ENCODE results near the gene TMOD4.

Gene TMOD4

DNA sequence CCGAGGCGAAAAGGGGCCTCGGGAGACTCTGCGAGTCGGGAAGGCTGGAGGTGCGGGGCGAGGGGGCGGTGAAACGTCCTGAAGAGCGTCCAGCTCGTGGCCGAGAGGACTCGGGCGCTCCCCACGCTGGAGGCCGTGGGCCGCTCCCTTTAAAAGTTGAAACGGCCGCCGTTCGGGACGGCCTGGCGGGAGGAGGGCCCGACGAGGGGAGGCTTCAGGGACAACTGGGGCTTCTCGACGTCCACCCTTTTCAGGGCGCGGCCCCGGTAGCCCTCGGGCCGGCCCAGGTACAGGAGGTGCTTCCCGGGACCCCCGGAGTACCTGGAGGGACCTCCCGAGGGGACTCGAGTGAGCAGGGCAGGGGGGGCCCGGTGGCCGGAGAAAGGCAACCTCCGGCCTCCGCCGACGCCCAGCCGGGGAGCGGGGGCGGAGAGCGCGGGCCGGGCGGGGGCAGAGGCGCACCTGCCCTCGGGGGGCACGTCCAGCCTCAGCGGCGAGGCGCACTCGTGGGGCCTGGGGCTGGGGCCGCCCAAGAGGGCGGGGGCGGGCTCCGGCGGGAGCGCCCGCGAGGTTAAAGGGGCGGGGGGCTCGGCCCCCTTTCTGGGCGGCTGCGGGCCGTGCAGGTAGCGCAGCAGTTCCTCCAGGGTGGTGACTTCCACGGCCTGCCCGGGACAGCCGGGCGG is 43.3 kb downstream of the TMOD4 start:
- peak overlapping the region; percentile 64 for H3K4me3 ChIP-seq (ENCODE audit: low read length)
- no peak overlapping the region for H3K9ac ChIP-seq (ENCODE audit: low read length)
- no peaks in the 10 kb centered on the region for H3K27me3 ChIP-seq (ENCODE audit: control insufficient read depth, insufficient read depth, low read length)
- no peaks in the 10 kb centered on the region for H3K4me1 ChIP-seq (ENCODE audit: control insufficient read depth, insufficient read depth, low read length)
- no peaks in the 10 kb centered on the region for H3K36me3 ChIP-seq (ENCODE audit: control insufficient read depth, insufficient read depth, low read length)
- no peak overlapping the region for H3K27ac ChIP-seq (ENCODE audit: low read depth, low read length)

DNA sequence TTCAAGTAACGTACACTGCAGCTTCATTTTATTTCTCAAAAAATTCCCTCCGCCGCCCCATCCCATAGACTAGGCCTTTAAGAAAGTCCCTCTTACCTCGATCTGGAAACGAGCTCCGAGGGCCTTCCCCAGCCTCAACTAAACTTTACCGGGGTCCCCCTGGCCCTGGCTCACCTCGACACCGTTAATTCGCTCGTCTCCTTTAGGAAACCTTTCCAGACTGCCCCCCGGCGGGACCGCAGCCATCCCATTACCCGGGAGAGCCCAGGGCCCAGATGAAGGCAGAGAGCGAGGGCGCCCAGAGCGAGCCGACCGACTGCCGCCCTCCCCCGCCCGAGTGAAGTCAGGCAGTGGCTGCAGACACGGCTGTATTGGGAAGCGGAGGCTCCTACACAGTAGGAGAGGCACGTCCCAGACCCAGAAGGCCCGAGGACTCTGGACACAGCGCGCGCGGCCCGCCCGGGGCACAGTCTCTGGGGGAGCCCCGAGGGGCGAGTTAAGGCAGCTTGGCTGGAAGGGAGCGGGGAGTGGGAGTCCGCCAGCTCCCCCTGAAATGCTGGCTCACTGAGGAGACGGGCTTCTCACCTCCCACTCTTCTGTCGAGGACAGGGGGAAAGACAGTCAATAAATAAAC is 44.0 kb downstream of the TMOD4 start:
- peak overlapping the region; percentile 50 for H3K27ac ChIP-seq (ENCODE audit: low read depth, low read length)
- no peaks in the 10 kb centered on the region for H3K36me3 ChIP-seq (ENCODE audit: control insufficient read depth, insufficient read depth, low read length)
- H3K4me3 ChIP-seq (ENCODE audit: low read length): peak overlapping the region; percentile 64
- H3K27me3 ChIP-seq (ENCODE audit: control insufficient read depth, insufficient read depth, low read length): no peaks in the 10 kb centered on the region
- peak overlapping the region; percentile 30 for H3K9ac ChIP-seq (ENCODE audit: low read length)
- no peaks in the 10 kb centered on the region for H3K4me1 ChIP-seq (ENCODE audit: control insufficient read depth, insufficient read depth, low read length)

DNA sequence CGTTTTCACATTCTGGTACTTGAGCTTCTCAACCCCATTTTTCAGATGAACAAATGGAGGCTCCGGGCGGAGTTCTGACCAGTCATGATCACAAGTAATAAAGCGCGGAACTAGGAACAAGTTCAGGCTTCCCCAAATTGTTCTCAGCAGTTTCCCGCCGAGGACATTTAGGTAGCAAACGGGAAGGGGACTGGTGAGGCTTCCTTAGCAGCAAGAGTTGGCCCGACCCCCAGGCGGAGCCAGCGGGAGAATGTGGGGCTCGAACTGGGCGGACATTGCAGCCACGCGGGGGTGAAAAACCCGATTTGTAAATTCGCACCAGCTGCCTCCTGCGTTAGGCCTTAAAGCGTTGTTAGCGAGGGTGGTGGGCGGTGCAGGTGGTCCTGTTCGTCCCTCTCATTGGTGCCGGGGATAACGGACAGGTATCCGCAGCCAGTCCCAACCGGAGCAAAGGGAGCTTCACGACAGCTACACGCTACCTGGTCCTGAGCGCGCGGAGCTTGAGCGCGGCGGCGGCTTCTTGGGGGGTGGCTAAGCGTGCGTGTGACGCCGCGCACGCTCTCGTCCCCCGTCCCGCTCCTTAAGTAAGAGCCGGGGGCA is 44.7 kb downstream of the TMOD4 start:
- Histone ChIP-seq H3K36me3 (ENCODE audit: control insufficient read depth, insufficient read depth, low read length) (no peaks in the 10 kb centered on the region), H3K4me3 (ENCODE audit: low read length) (peak overlapping the region; percentile 64), H3K9ac (ENCODE audit: low read length) (peak overlapping the region; percentile 30), H3K27me3 (ENCODE audit: control insufficient read depth, insufficient read depth, low read length) (no peaks in the 10 kb centered on the region), H3K27ac (ENCODE audit: low read depth, low read length) (peak overlapping the region; percentile 50), H3K4me1 (ENCODE audit: control insufficient read depth, insufficient read depth, low read length) (no peaks in the 10 kb centered on the region)

DNA sequence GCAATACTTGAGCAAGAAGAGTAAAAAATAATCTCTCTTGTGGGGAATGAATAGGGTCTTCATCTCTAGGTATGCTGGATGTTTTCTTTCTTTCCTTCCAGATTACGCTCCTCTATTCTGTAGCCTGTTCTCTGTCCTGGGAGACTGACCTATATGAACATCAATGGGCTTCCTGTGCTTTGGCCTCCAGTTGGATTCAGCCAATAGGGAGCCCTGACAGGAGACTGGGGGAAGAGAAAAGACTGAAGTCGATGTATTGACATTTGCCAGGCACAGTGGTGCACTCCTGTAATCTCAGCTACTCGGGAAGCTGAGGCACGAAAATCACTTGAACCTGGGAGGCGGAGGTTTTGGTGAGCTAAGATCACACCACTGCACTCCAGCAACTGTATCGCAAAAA is 47.0 kb downstream of the TMOD4 start:
- Histone ChIP-seq H3K9ac (ENCODE audit: low read length) (no peak overlapping the region), H3K4me1 (ENCODE audit: control insufficient read depth, insufficient read depth, low read length) (no peaks in the 10 kb centered on the region)

DNA sequence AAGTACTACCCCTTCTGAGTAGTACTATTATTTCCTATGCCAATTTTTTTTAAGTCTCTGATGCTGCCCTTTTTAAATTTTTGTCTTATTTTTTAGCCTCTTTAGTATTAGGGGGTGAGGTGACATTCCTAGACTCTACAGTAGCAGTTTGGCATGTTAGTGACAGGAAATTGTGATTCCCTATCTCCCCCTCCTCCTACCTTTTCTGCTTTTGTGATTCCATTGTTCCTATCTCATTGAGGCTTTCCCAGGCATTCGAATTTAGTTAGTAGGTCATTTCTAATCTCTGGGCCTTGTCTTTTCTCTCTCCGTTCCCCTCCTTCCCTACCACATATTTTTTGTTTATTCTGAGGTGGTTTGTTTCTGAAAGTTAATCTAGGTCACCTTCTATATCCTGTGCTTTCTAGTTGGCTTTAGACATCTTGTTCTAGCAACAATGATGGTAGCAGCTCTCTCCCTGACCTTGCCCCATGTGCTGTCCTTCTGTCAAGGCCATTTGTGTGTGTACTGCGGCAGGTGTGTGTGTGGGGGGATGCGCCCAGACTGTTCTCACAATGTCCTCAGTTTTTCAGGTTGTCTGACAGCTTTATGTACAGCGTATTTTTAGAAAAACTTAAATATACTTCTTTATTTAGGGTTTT is 50.9 kb downstream of the TMOD4 start:
- Histone ChIP-seq H3K36me3 (ENCODE audit: control insufficient read depth, insufficient read depth, low read length) (no peaks in the 10 kb centered on the region), H3K4me1 (ENCODE audit: control insufficient read depth, insufficient read depth, low read length) (no peaks in the 10 kb centered on the region), H3K27ac (ENCODE audit: low read depth, low read length) (no peak overlapping the region), H3K27me3 (ENCODE audit: control insufficient read depth, insufficient read depth, low read length) (no peaks in the 10 kb centered on the region), H3K4me3 (ENCODE audit: low read length) (no peak overlapping the region), H3K9ac (ENCODE audit: low read length) (no peak overlapping the region)

More for the DNA sequence above, 47.0 kb downstream of the TMOD4 start:
- Histone ChIP-seq H3K4me3 (ENCODE audit: low read length) (no peak overlapping the region), H3K36me3 (ENCODE audit: control insufficient read depth, insufficient read depth, low read length) (no peaks in the 10 kb centered on the region), H3K27ac (ENCODE audit: low read depth, low read length) (no peak overlapping the region), H3K27me3 (ENCODE audit: control insufficient read depth, insufficient read depth, low read length) (no peaks in the 10 kb centered on the region)
